HEK293 (cell line): ENCODE data around the gene A2ML1.
"Not testable (repeated sequence)": the region's sequence is repeated elsewhere in the genome, so short reads cannot be mapped to it uniquely, and the experiment has no call there.

Experiments
- KLF10 ChIP-seq: fragments of 450-650 bp; IDR thresholded peaks from 2 replicates; pipeline ENCODE4 v1.5.1; 2018; ENCODE audit warnings: missing biosample characterization, mild to moderate bottlenecking, missing genetic modification characterization
- ZBTB7A ChIP-seq: fragments of 450-650 bp; formaldehyde crosslinking; IDR thresholded peaks from 2 replicates; pipeline ENCODE4 v1.5.1; 2016; ENCODE audit warnings: low read depth, missing biosample characterization, missing genetic modification characterization
- ZNF10 ChIP-seq: fragments of 450-650 bp; formaldehyde crosslinking; IDR thresholded peaks from 2 replicates; pipeline ENCODE4 v1.5.1; 2017; ENCODE audit warnings: missing biosample characterization, missing genetic modification characterization
- ZNF175 ChIP-seq: fragments of 450-650 bp; formaldehyde crosslinking; IDR thresholded peaks from 2 replicates; pipeline ENCODE4 v1.5.1; 2016; ENCODE audit warnings: missing biosample characterization, missing genetic modification characterization
- TF ChIP-seq, protein P1 (sequence below): fragments of 450-650 bp; formaldehyde crosslinking; IDR thresholded peaks from 2 replicates; pipeline ENCODE4 v1.5.1; 2016; ENCODE audit warnings: missing biosample characterization, missing genetic modification characterization

DNA sequence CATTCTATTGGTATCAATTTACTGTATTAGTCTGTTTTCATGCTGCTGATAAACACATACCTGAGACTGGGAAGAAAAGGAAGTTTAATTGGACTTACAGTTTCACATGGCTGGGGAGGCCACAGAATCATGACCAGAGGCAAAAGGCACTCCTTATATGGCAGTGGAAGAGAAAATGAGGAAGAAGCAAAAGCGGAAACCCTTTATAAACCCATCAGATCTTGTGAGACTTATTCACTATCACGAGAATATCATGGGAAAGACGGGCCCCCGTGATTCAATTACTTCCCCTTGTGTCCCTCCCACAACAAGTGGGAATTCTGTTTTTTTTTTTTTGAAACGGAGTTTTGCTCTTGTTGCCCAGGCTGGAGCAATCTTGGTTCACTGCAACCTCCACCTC is 80.3 kb downstream of the A2ML1 start:
- TF ChIP-seq ZBTB7A (tag by site-specific recombination); KLF10 (tag by site-specific recombination); ZNF175 (tag by site-specific recombination); ZNF10: not testable (repeated sequence)
- TF ChIP-seq, protein P1, sequence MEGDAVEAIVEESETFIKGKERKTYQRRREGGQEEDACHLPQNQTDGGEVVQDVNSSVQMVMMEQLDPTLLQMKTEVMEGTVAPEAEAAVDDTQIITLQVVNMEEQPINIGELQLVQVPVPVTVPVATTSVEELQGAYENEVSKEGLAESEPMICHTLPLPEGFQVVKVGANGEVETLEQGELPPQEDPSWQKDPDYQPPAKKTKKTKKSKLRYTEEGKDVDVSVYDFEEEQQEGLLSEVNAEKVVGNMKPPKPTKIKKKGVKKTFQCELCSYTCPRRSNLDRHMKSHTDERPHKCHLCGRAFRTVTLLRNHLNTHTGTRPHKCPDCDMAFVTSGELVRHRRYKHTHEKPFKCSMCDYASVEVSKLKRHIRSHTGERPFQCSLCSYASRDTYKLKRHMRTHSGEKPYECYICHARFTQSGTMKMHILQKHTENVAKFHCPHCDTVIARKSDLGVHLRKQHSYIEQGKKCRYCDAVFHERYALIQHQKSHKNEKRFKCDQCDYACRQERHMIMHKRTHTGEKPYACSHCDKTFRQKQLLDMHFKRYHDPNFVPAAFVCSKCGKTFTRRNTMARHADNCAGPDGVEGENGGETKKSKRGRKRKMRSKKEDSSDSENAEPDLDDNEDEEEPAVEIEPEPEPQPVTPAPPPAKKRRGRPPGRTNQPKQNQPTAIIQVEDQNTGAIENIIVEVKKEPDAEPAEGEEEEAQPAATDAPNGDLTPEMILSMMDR (tag by site-specific recombination) = not testable (repeated sequence)
